Measurements from ENCODE around the gene TTLL10. TPM values are rescaled to one million over a fixed set of nuclear protein-coding genes. Genes with fewer than 3 reads are reported as not detected.

The TTLL10 gene
- total RNA-seq, 1 experiment from 2014 or later, result 0.29 TPM

DNA sequence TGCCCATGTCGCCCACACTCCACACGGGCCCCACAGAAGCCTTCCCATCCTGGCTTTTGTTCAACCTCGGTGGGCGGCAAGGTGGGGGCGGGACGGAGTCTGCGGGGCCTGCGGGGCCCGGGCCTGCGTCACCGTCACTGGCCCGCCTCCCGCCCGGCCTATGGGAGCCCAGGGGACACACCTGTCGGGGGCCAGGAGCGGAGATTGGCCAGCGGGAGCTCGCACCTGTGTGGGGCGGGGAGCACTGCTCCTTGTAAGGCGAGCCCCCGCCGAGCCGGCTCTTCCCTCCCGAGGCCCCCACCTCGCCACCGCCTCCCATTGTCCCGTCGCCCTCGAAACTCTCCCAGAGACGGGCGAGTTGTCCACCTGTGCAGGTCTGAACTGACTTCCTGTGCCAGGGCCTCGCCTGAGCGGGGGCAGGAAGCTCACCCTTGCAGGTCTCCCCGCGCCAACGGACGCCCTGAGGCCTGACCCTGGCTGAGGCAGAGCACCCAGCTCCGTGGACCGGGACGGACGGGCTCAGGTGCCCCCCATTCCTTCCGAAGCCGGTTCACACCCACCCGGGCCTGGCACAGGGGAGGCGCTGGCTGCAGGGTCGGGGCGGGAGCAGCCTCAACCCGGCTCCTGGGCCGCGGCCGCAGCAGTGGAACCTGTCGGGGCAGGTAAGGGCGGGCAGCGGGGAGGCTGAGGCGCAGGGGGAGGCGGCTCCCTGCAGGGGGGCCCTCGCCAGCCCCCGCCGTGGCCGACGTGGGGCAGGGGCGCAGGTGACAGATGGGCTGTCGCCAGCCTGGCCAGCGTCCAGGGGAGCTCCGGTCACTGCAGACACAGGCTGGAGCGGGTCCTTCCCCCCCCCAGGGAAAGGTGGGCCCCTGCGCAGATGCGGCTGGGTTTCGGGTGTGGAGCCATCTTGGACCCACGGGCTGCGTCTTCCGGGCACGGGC is 10.8 kb upstream of the TTLL10 start:
- Histone ChIP-seq H3K9me3 (no peaks in the 10 kb centered on the region), H3K27me3 (replicated peaks; ENCODE audit: control insufficient read depth, insufficient read depth, low read length) (no peaks in the 10 kb centered on the region), H3K4me1 (peaks cover 23% of the 10 kb centered on the region), H3K36me3 (ENCODE audit: control insufficient read depth, insufficient read depth, low read length) (no peaks in the 10 kb centered on the region), H3K4me3 (ENCODE audit: low read depth, low read length) (peak overlapping the region; percentile 82)
- peak; percentile 92 to 95 for DNase-seq
- no peak for TF ChIP-seq CTCF (IDR thresholded peaks at IDR 0.05; ENCODE audit: insufficient read depth in 1 of 2, low read depth in 1 of 2, low read length in 1 of 2, severe bottlenecking in 1 of 2, unreplicated experiment in 1 of 2)
- intact Hi-C loops (cut with micrococcal nuclease; ENCODE audit: unreplicated experiment), result loop anchor here (2.0 to 5.0 kb wide), 3 partner anchors 38 to 146 kb away; no protein-coding TSS in a partner anchor
- Mint-ChIP-seq H3K4me3 (ENCODE audit: unreplicated experiment) (peak overlapping the region; percentile 90), H3K36me3 (ENCODE audit: insufficient read depth, unreplicated experiment) (peaks cover 30% of the 10 kb centered on the region), H3K4me1 (ENCODE audit: low read depth, unreplicated experiment) (no peaks in the 10 kb centered on the region), H3K9me3 (ENCODE audit: unreplicated experiment) (no peaks in the 10 kb centered on the region), H3K27ac (ENCODE audit: unreplicated experiment) (peak overlapping the region; percentile 81), H3K27me3 (ENCODE audit: insufficient read depth, unreplicated experiment) (no peaks in the 10 kb centered on the region)
- CTCF ChIA-PET, result interaction anchor here (0.6 to 1.2 kb wide), 4 partner anchors 38 to 112 kb away, joined by 3 to 9 read pairs (median 6); no protein-coding TSS in a partner anchor
- TSS peak; percentile 48 for BruUV-seq (replicated peaks)
- POLR2A ChIA-PET, result interaction anchor here (1.0 to 1.5 kb wide), 8 partner anchors 9 to 88 kb away, joined by 3 to 15 read pairs (median 6); no protein-coding TSS in a partner anchor

DNA sequence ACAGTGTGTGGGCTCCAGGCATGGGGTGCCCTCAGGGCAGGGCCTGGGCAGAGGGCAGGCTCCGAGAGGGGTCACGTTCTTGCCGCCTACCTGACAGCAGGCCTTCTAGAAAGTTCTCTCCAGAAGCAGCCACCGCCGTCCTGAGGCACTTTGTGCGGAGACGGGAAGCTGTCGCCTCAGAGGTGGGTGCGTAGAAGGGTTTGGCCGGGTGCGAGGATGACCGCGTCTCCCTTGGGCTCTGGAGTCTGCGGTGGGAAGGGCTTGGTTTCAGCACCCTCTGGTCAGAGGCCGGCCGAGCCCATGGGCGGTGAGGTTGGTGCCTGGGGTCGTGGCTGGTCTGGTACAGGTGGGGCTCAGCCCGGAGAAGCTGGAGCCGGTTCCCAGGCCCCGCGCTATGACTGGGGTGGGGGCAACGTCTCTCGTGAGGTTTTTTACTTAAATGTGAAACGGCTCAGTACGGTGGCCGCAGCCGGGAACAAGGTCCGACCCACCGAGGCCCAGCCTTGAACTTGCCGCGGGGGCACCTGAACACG is 10.1 kb upstream of the TTLL10 start:
- Mint-ChIP-seq H3K4me1 (ENCODE audit: low read depth, unreplicated experiment) (no peaks in the 10 kb centered on the region), H3K27me3 (ENCODE audit: insufficient read depth, unreplicated experiment) (no peaks in the 10 kb centered on the region), H3K9me3 (ENCODE audit: unreplicated experiment) (no peaks in the 10 kb centered on the region), H3K4me3 (ENCODE audit: unreplicated experiment) (peak overlapping the region; percentile 90), H3K27ac (ENCODE audit: unreplicated experiment) (peak overlapping the region; percentile 81), H3K36me3 (ENCODE audit: insufficient read depth, unreplicated experiment) (peaks cover 34% of the 10 kb centered on the region)
- no TSS peak for BruUV-seq (replicated peaks)
- no peak for TF ChIP-seq CTCF (IDR thresholded peaks at IDR 0.05; ENCODE audit: insufficient read depth in 1 of 2, low read depth in 1 of 2, low read length in 1 of 2, severe bottlenecking in 1 of 2, unreplicated experiment in 1 of 2)
- Histone ChIP-seq H3K4me1 (peaks cover 18% of the 10 kb centered on the region), H3K36me3 (ENCODE audit: control insufficient read depth, insufficient read depth, low read length) (no peaks in the 10 kb centered on the region; the same call in 1 of the 2 replicates), H3K27me3 (replicated peaks; ENCODE audit: control insufficient read depth, insufficient read depth, low read length) (no peaks in the 10 kb centered on the region), H3K9me3 (no peaks in the 10 kb centered on the region), H3K4me3 (ENCODE audit: low read depth, low read length) (peak overlapping the region; percentile 82)
- ChIA-PET CTCF (interaction anchor here (1.1 kb wide), 1 partner anchor 39 kb away, joined by 5 read pairs; no protein-coding TSS in a partner anchor), POLR2A (interaction anchor here (1.1 kb wide), 1 partner anchor 10 kb away, joined by 3 read pairs; no protein-coding TSS in a partner anchor)
- DNase-seq, result peak in 1 of 2 experiments; percentile 34
- intact Hi-C loops (cut with micrococcal nuclease; ENCODE audit: unreplicated experiment), result loop anchor here (2.0 to 5.0 kb wide), 4 partner anchors 39 to 146 kb away; partner anchors contain the start of gene C1orf159

DNA sequence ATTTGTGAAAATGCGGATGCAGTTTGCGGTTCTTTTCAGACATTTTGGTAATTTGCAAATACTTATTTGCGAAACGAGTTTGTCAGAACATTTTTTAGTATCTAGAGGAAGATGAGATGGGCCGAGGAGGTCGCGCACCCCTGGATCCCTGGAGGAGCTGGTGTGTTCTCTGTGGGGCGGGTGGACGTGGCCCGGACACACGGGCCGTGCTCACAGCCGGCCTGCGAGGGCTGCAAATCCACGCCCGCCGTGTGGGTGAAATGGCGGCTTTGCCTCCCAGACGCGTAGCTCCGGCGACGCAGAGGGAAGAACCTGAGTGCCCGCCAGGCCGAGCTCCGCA is 9.3 kb upstream of the TTLL10 start:
- BruUV-seq (replicated peaks), result no TSS peak
- peak overlapping the region; percentile 90 for H3K4me3 Mint-ChIP-seq (ENCODE audit: unreplicated experiment)
- peak overlapping the region; percentile 81 for H3K27ac Mint-ChIP-seq (ENCODE audit: unreplicated experiment)
- H3K4me3 ChIP-seq (ENCODE audit: low read depth, low read length), result peak overlapping the region; percentile 82
- ChIA-PET CTCF (interaction anchor here (1.3 kb wide), 1 partner anchor 67 kb away, joined by 3 read pairs; no protein-coding TSS in a partner anchor), POLR2A (interaction anchor here (1.7 kb wide), 1 partner anchor 39 kb away, joined by 5 read pairs; no protein-coding TSS in a partner anchor)
- no peaks in the 10 kb centered on the region for H3K9me3 ChIP-seq
- H3K27me3 ChIP-seq (replicated peaks; ENCODE audit: control insufficient read depth, insufficient read depth, low read length), result no peaks in the 10 kb centered on the region
- H3K4me1 Mint-ChIP-seq (ENCODE audit: low read depth, unreplicated experiment), result no peaks in the 10 kb centered on the region
- no peaks in the 10 kb centered on the region; the same call in 1 of the 2 replicates for H3K36me3 ChIP-seq (ENCODE audit: control insufficient read depth, insufficient read depth, low read length)
- intact Hi-C loops (cut with micrococcal nuclease; ENCODE audit: unreplicated experiment), result loop anchor here (2.0 to 5.0 kb wide), 2 partner anchors 48 to 147 kb away; partner anchors contain the start of gene C1orf159
- no peaks in the 10 kb centered on the region for H3K9me3 Mint-ChIP-seq (ENCODE audit: unreplicated experiment)
- no peaks in the 10 kb centered on the region for H3K27me3 Mint-ChIP-seq (ENCODE audit: insufficient read depth, unreplicated experiment)
- peaks cover 37% of the 10 kb centered on the region for H3K36me3 Mint-ChIP-seq (ENCODE audit: insufficient read depth, unreplicated experiment)
- no peak for TF ChIP-seq CTCF (IDR thresholded peaks at IDR 0.05; ENCODE audit: insufficient read depth in 1 of 2, low read depth in 1 of 2, low read length in 1 of 2, severe bottlenecking in 1 of 2, unreplicated experiment in 1 of 2)
- DNase-seq, result no peak
- H3K4me1 ChIP-seq, result peaks cover 17% of the 10 kb centered on the region

All from Caco-2 (cell line).